Dermis microvascular lymphatic vessel endothelial cell (primary cell): Measurements from ENCODE around the gene OR2T4. TPM values are rescaled to one million over a fixed set of nuclear protein-coding genes. Genes with fewer than 3 reads are reported as not detected.

ENCODE experiments used
- DNase-seq, 2 donors: peaks; one replicate each; pipeline versions ENCODE4 v3.0.0 to v3.0.0-alpha.2; 2010; ENCODE audit warnings: low read depth in 2 of 2
- total RNA-seq: library from RNA; depleted of rRNA; stranded (reverse); fragments of >200 nt; gene quantifications from 2 replicates; pipeline ENCODE4 v1.2.1, GENCODE V29; 2014

Gene OR2T4
- total RNA-seq = not detected in 2 replicates

- DNase-seq = no peak
These were observed at the start of gene OR2T4 for GRCh38 chr1:248361121-248361715. Gene OR2T4 (plus strand): TSS chr1:248361665. CDS start chr1:248361665, 0 bp downstream.

- DNase-seq = no peak
These were observed 44.7 kb upstream of the OR2T4 start for GRCh38 chr1:248316796-248317195.

- DNase-seq = no peak
These were observed 37.0 kb upstream of the OR2T4 start, which contains the start of gene OR2M7 for GRCh38 chr1:248324468-248324867. Gene OR2M7 (minus strand): TSS chr1:248324568. CDS start chr1:248324568, 0 bp downstream.

GRCh38 chr1:248343451-248343850 is 18.0 kb upstream of the OR2T4 start:
- DNase-seq = no peak

DNA sequence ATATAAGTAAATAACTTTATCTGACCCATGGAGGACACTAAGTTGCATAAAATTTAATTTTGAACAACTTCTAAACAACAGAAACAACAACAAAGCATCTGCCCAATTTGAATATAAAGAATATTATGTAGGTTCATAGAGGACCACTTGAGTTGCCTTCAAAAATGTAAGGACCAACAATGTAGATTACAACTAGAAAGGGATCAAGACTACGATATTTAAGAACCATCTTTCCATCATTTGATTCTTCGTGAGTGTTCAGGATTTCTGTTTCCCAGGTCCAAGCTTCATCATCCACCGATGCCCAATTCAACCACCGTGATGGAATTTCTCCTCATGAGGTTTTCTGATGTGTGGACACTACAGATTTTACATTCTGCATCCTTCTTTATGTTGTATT is 13.0 kb upstream of the OR2T4 start, which contains the start of gene OR14C36:
TSS of gene OR14C36 (plus strand) at position 301 of the 400 bp plus-strand sequence. CDS start at position 301, 0 bp downstream.
- DNase-seq = no peak

- no peak for DNase-seq
These were observed 2.0 kb upstream of the OR2T4 start for GRCh38 chr1:248359415-248359814.

DNA sequence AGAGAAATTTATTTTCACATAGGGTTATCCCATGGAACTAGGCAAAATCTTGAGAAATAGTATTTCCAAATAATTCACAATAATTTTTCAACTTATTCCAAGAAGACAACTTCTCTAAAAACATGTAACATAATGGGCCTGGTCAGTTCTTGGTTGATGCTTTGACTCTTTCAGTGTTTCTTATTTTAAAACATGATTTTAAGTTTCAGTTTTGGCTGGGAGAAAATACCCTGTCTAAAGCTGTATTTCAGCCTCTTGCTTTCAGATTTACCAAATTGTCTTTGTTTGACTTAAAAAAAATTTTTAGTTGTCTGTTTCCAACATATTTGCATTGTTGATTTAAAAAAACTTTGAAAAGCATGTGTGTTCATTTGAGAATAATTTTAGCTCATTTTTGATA is 5.1 kb downstream of the OR2T4 start:
- DNase-seq = no peak

GRCh38 chr1:248372394-248372793 is 10.9 kb downstream of the OR2T4 start:
- DNase-seq = no peak

DNA sequence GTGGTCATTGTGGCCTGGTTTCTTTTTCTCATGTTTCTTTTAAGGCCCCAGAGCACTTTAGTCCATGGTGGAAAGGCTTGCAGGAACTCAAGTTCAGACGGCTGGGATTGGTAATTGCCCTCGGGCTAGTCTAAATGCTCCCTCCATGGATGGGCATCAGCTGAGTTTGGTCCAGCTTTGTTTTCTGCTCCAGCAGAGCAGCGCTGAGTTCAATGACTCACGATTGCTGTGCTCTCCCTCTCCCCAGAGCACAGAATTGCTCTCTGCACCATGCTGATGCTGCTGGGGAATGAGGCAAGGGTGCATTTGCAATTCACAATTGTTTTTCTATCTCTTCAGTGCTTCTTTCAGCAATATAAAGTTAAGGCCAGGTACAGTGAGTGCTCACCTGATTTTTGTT is 12.3 kb downstream of the OR2T4 start:
- no peak for DNase-seq

DNA sequence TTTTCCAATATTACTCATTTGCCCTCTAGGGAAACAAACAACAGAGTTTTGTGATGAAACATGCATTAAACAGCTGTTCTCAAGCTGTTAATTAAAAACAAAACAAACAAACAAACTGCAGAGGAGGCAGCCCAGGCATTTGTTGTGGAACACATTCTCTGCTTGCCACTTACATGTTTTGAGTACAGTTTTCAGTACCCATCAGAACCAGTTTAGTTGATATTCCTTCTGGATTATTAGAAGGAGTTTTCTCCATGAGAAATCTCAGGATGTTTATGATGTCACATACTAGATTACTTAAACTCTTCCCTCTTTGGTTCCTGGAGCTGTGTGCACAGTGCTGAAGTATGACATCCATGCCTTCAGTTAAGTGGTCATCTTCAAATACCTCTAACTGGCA is 14.0 kb downstream of the OR2T4 start, which contains the start of gene OR2T6:
TSS of gene OR2T6 (plus strand) at position 301 of the 400 bp plus-strand sequence. CDS start 11,863 bp downstream, outside the sequence.
- no peak for DNase-seq

DNA sequence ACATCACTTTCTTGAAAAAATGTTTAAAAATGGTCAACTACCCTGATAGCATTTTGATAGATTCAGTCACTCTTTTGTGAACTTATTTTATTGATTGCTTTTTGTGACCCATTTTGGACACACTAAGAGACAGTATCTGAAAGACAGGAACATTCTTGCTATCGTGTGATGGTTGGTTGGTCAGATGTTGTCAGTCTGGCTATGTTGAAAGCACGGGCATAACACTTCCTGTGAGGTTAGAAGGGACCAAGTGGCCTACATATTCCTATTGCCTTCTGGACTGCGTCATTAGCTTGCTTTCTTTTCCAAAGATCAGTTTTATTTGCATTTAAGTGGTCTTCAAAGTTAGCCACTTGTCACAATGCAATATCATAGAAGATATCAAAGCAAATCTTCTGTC is 15.5 kb downstream of the OR2T4 start:
- DNase-seq = no peak

- no peak for DNase-seq
These were observed 19.4 kb downstream of the OR2T4 start for GRCh38 chr1:248380854-248381253.

GRCh38 chr1:248388426-248388825 is 27.0 kb downstream of the OR2T4 start:
- DNase-seq = no peak

DNA sequence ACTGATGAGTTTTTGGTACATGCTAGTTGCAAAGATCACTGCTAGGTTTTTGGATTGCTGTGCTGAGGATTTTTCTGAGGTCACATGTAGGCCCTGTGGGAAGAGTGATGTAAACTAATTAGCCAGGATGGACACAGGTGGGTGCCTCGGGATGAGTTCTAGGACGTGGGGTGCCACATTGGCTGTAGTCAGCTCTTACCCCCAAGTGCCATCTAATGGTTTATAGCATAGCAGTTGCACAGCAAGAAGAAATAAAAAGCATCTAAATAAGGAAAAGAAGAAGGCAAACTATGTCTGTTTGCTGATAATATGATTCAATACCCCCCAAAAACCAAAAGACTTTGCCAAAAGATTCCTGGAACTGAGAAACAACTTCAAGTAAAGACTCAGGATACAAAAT is 31.6 kb downstream of the OR2T4 start:
- no peak for DNase-seq

DNA sequence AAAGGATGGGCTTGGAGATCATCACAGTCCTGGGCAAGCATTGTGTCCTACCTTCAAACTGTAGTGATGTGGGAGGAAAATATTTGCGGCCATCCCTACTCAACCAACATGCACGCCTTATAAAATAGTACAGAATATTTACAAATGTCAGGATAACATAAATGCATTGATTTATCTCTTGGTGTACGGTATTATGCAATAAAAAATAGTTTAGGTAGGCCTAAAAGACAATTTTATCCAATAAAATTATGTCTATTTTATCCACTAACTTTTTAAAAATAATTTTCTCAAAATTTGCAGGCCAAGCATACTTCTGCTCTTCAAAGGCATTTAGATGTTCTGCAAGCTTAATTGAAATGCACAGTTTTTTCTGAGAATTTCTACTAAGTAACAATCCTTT is 41.3 kb downstream of the OR2T4 start, which contains the start of gene OR2T1:
TSS of gene OR2T1 (plus strand) at position 301 of the 400 bp plus-strand sequence. CDS start 3,100 bp downstream, outside the sequence.
- DNase-seq = no peak

GRCh38 chr1:248404024-248404423 is 42.6 kb downstream of the OR2T4 start:
- peak in 1 of 2 donors; percentile 47 for DNase-seq

DNA sequence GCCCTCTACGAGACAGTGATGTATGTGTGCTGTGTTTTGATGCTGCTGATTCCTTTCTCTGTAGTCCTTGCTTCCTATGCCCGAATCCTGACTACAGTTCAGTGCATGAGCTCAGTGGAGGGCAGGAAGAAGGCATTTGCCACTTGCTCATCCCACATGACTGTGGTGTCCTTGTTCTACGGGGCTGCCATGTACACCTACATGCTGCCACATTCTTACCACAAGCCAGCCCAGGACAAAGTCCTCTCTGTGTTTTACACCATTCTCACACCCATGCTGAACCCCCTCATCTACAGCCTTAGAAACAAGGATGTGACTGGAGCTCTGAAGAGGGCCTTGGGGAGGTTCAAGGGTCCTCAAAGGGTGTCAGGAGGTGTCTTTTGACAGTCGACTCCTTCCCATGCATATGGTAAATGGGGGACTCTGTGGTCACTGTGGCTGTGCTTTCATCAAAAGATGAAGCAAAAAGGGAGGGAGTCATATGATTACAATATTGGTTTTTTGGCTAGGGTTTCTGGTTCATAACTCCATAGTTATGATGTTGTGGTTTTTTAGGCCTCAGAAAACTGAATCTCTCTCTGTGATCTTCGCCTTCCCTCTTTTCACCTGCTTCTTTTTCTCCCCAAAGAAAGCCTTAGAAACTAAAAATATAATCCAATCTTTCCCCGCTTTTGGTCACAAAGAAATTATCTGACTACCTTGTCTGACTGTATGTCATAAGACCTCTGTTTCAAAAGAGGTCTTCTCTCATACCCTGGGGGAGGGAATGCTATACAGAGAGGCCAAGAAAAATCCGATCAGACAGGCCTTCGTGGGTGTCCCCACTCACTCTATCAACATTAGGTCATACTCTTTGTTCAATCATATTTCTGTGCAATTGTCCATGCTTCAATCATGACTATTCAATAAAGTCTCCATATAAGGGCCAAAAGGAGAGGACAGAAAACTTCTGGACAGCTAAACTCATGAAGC is 45.5 kb downstream of the OR2T4 start:
- no peak for DNase-seq

Other genes with a start within 250 kb of the OR2T4 start
- not detected in 2 replicates for gene OR2M5, start 216.5 kb upstream of the OR2T4 start, total RNA-seq
- gene OR2M2, start 186.8 kb upstream of the OR2T4 start, total RNA-seq = not detected in 2 replicates
- gene OR2M3, start 164.4 kb upstream of the OR2T4 start, total RNA-seq = not detected in 2 replicates
- gene OR2M4, start 130.2 kb upstream of the OR2T4 start, total RNA-seq = not detected in 2 replicates
- not detected in 2 replicates for gene OR2T33, start 83.7 kb upstream of the OR2T4 start, total RNA-seq
- not detected in 2 replicates for gene OR2T12, start 58.2 kb upstream of the OR2T4 start, total RNA-seq
- not detected in 2 replicates for gene OR2M7, start 37.1 kb upstream of the OR2T4 start, total RNA-seq
- gene OR14C36, start 12.9 kb upstream of the OR2T4 start, total RNA-seq = not detected in 2 replicates
- gene OR2T6, start 14.1 kb downstream of the OR2T4 start, total RNA-seq = not detected in 2 replicates
- gene OR2T1, start 41.4 kb downstream of the OR2T4 start, total RNA-seq = not detected in 2 replicates
- gene OR2T2, start 84.0 kb downstream of the OR2T4 start, total RNA-seq = not detected in 2 replicates
- gene OR2T3, start 111.7 kb downstream of the OR2T4 start, total RNA-seq = not detected in 2 replicates
- not detected in 2 replicates for gene OR2T5, start 126.9 kb downstream of the OR2T4 start, total RNA-seq
- gene OR2G6, start 146.4 kb downstream of the OR2T4 start, total RNA-seq = not detected in 2 replicates
- gene OR2T29, start 201.1 kb downstream of the OR2T4 start, total RNA-seq = not detected in 2 replicates
- gene OR2T34, start 213.1 kb downstream of the OR2T4 start, total RNA-seq = not detected in 2 replicates
- not detected in 2 replicates for gene OR2T10, start 236.0 kb downstream of the OR2T4 start, total RNA-seq